OCI-LY7 (cell line): ENCODE results near the gene TMEM248. TPM values are rescaled to one million over a fixed set of nuclear protein-coding genes. Genes with fewer than 3 reads are reported as not detected.
"Not testable (repeated sequence)": the region's sequence is repeated elsewhere in the genome, so short reads cannot be mapped to it uniquely, and the experiment has no call there.

Experiments
- BruUV-seq: library from RNA; stranded (reverse); fragments of 400-500 nt; replicated peaks from 2 replicates; lab custom pipeline; 2021; lab: Mats Ljungman, UMichigan
- CTCF ChIA-PET: fragments of 300-600 bp; sonication (Branson Sonifier 250); formaldehyde crosslinking; loops from one replicate; lab custom pipeline; 2022; ENCODE audit warnings: antibody characterized with exemption; ENCODE audit not compliant: unreplicated experiment; lab: Charles Lee
- POLR2A ChIA-PET: fragments of 300-600 bp; sonication (Branson Sonifier 250); formaldehyde crosslinking; loops from one replicate; lab custom pipeline; 2022; ENCODE audit warnings: antibody characterized with exemption; lab: Charles Lee
- DNase-seq: peaks from one replicate; pipeline ENCODE4 v3.0.0-alpha.2; 2015; ENCODE audit warnings: low spot score
- H2AFZ ChIP-seq: fragments of 200-600 bp; sonication (generic), shearing (Covaris generic); 2 replicates; pipeline ENCODE4 v1.6.1; 2014; ENCODE audit warnings: mild to moderate bottlenecking, antibody characterized with exemption, low read length, moderate library complexity
- H3K27ac ChIP-seq: fragments of 200-600 bp; sonication (generic); 2 replicates; pipeline ENCODE4 v1.5.1; 2014; ENCODE audit warnings: mixed run types, low read depth, mild to moderate bottlenecking, moderate library complexity, low read length, inconsistent platforms; ENCODE audit not compliant: poor library complexity, severe bottlenecking
- H3K36me3 ChIP-seq: fragments of 200-600 bp; sonication (generic); 2 replicates; pipeline ENCODE4 v1.6.1; 2014; ENCODE audit warnings: mild to moderate bottlenecking, antibody characterized with exemption, low read length, moderate library complexity, mixed read lengths; ENCODE audit not compliant: insufficient read depth
- H3K4me1 ChIP-seq: fragments of 200-600 bp; sonication (generic); 2 replicates; pipeline ENCODE4 v1.5.1; 2014; ENCODE audit warnings: mild to moderate bottlenecking, low read length; ENCODE audit not compliant: insufficient read depth, poor library complexity, severe bottlenecking
- H3K4me2 ChIP-seq: fragments of 200-600 bp; sonication (generic); 2 replicates; pipeline ENCODE4 v1.6.1; 2014; ENCODE audit warnings: mild to moderate bottlenecking, low read length
- H3K4me3 ChIP-seq: fragments of 200-600 bp; sonication (generic); 2 replicates; pipeline ENCODE4 v1.5.1; 2014; ENCODE audit warnings: mild to moderate bottlenecking, low read depth, low read length; ENCODE audit not compliant: poor library complexity, severe bottlenecking
- H3K79me2 ChIP-seq: fragments of 200-600 bp; sonication (generic); 2 replicates; pipeline ENCODE4 v1.6.1; 2016; ENCODE audit warnings: low read depth, mild to moderate bottlenecking, low read length, moderate library complexity, mixed read lengths; ENCODE audit not compliant: insufficient read depth
- H3K9me2 ChIP-seq: fragments of 200-600 bp; sonication (generic); 2 replicates; pipeline ENCODE4 v1.6.1; 2016; ENCODE audit warnings: mild to moderate bottlenecking, low read length, mixed read lengths; ENCODE audit not compliant: insufficient read depth
- H3K9me3 ChIP-seq: fragments of 200-600 bp; sonication (generic); 2 replicates; pipeline ENCODE4 v1.6.1; 2014; ENCODE audit warnings: mild to moderate bottlenecking, mixed run types, low read length, mixed read lengths
- H4K20me1 ChIP-seq: fragments of 200-600 bp; sonication (generic); 2 replicates; pipeline ENCODE4 v1.6.1; 2014; ENCODE audit warnings: mild to moderate bottlenecking, antibody characterized with exemption, low read length, moderate library complexity, mixed read lengths; ENCODE audit not compliant: insufficient read depth
- CTCF ChIP-seq: fragments of 200-600 bp; sonication (generic); conservative IDR thresholded peaks from 2 replicates; pipeline ENCODE4 v1.5.1; 2014; ENCODE audit warnings: mild to moderate bottlenecking, antibody characterized with exemption, low read length, moderate library complexity, mixed read lengths
- EZH2phosphoT487 ChIP-seq: fragments of 200-600 bp; sonication (generic); IDR thresholded peaks from 2 replicates; pipeline ENCODE4 v1.6.1; 2018; ENCODE audit warnings: low read depth, borderline replicate concordance, mild to moderate bottlenecking, mixed run types, antibody characterized with exemption, low read length, moderate library complexity, mixed read lengths
- intact Hi-C: fragments of 100-400 bp; cut with micrococcal nuclease; formaldehyde crosslinking; loops from one replicate; pipeline ENCODE4 v1.10.0; 2022; ENCODE audit not compliant: unreplicated experiment
- total RNA-seq, 2 experiments: library from RNA; depleted of rRNA in 1 of 2; stranded (reverse); fragments of >200 nt in 1 of 2; shearing (Covaris generic) in 1 of 2; gene quantifications; 2 replicates each; pipeline ENCODE4 v1.2.3, GENCODE V29; 2014 to 2022

The TMEM248 gene
- total RNA-seq, 2 experiments from 2014 or later: 76.5 to 88.8 TPM

GRCh38 chr7:66910789-66911188 is 10.2 kb upstream of the TMEM248 start:
- H3K79me2 ChIP-seq: no peaks in the 10 kb centered on the region
- H3K4me1 ChIP-seq: peaks cover 16% of the 10 kb centered on the region
- intact Hi-C loops: no loop called here
- DNase-seq: no peak
- no peaks in the 10 kb centered on the region for H3K9me2 ChIP-seq
- TF ChIP-seq EZH2phosphoT487: no peak
- TF ChIP-seq CTCF: no peak
- BruUV-seq: no TSS peak
- POLR2A ChIA-PET: no interaction called here
- H2AFZ ChIP-seq: no peak overlapping the region
- no peaks in the 10 kb centered on the region for H3K9me3 ChIP-seq
- no peaks in the 10 kb centered on the region for H4K20me1 ChIP-seq
- no peak overlapping the region for H3K4me2 ChIP-seq
- no peak overlapping the region for H3K27ac ChIP-seq
- CTCF ChIA-PET: no interaction called here
- H3K36me3 ChIP-seq: no peaks in the 10 kb centered on the region
- H3K4me3 ChIP-seq: no peak overlapping the region

DNA sequence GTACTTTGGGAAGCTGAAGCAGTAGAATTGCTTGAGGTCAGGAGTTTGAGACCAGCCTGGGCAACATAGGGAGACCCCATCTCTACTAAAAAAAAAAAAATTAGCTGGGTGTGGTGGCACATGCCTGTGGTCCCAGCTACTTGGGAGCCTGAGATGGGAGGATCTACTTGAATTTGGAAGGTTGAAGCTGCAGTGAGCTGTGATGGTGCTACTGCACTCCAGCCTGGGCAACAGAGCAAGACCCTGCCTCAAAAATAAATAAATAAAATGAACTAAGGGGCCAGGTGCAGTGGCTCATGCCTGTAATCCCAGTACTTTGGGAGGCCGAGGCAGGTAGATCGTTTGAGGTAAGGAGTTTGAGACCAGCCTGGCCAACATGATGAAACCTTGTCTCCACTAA is 9.8 kb upstream of the TMEM248 start:
- POLR2A ChIA-PET, CTCF ChIA-PET: not testable (repeated sequence)

GRCh38 chr7:66912195-66912594 is 8.8 kb upstream of the TMEM248 start:
- Histone ChIP-seq H3K27ac (no peak overlapping the region), H3K9me2 (no peaks in the 10 kb centered on the region), H3K4me1 (peaks cover 23% of the 10 kb centered on the region), H3K36me3 (no peaks in the 10 kb centered on the region), H4K20me1 (no peaks in the 10 kb centered on the region), H3K79me2 (no peaks in the 10 kb centered on the region), H2AFZ (no peak overlapping the region), H3K4me3 (no peak overlapping the region), H3K9me3 (no peaks in the 10 kb centered on the region), H3K4me2 (no peak overlapping the region)
- intact Hi-C loops: no loop called here
- no peak for TF ChIP-seq CTCF
- TF ChIP-seq EZH2phosphoT487: no peak
- POLR2A ChIA-PET: no interaction called here
- CTCF ChIA-PET: no interaction called here
- DNase-seq: no peak
- no TSS peak for BruUV-seq

More for the DNA sequence above, 9.8 kb upstream of the TMEM248 start:
- H3K4me3 ChIP-seq, DNase-seq, H3K36me3 ChIP-seq, H3K9me2 ChIP-seq, BruUV-seq, H3K79me2 ChIP-seq, intact Hi-C loops, H4K20me1 ChIP-seq, H3K9me3 ChIP-seq, H3K27ac ChIP-seq, H2AFZ ChIP-seq, H3K4me2 ChIP-seq: not testable (repeated sequence)
- peaks cover 16% of the 10 kb centered on the region for H3K4me1 ChIP-seq
